Lower leg skin (tissue), 4 donors: ENCODE results near the gene AP5Z1. TPM values are rescaled to one million over a fixed set of nuclear protein-coding genes. Genes with fewer than 3 reads are reported as not detected.

Experiments
- DNase-seq, 2 donors: peaks; one replicate each; pipeline ENCODE4 v3.0.0-alpha.2; 2019; ENCODE audit warnings: low spot score in 2 of 2
- H3K4me3 ChIP-seq: fragments of 200-600 bp; sonication (generic); 2 replicates; pipeline ENCODE4 v1.5.1; 2017; ENCODE audit warnings: mild to moderate bottlenecking, low read depth; ENCODE audit not compliant: poor library complexity, severe bottlenecking
- POLR2A ChIP-seq, 2 donors: fragments of 450-650 bp; IDR thresholded peaks; one replicate each; pipeline ENCODE4 v1.6.1; 2016 to 2017; ENCODE audit warnings: antibody characterized with exemption in 2 of 2, mild to moderate bottlenecking in 1 of 2, moderate library complexity in 1 of 2
- WGBS, 2 donors: methylation state at CpG; one replicate each; pipeline ENCODE4 v1.1.5; 2018; 5-methylcytosine and 5-hydroxymethylcytosine counted together
- intact Hi-C: fragments of 100-400 bp; cut with DNase I; formaldehyde crosslinking; loops from one replicate; pipeline ENCODE4 v1.15.0; 2023; ENCODE audit warnings: low total_unique reads
- total RNA-seq, 4 donors: library from RNA; depleted of rRNA; stranded (reverse); fragments of >200 nt; gene quantifications; one replicate each; pipeline ENCODE4 v1.1.0, GENCODE V29; 2016
- TF ChIP-seq, protein P1 (sequence below), 3 donors: fragments of 450-650 bp; IDR thresholded peaks; one replicate each; pipeline ENCODE4 v1.5.1; 2016; ENCODE audit warnings: antibody characterized with exemption in 3 of 3, mild to moderate bottlenecking in 3 of 3, moderate library complexity in 2 of 3

Gene AP5Z1
- total RNA-seq, 4 donors from 2014 or later: 43.1 to 87.4 (median 61.3) TPM

DNA sequence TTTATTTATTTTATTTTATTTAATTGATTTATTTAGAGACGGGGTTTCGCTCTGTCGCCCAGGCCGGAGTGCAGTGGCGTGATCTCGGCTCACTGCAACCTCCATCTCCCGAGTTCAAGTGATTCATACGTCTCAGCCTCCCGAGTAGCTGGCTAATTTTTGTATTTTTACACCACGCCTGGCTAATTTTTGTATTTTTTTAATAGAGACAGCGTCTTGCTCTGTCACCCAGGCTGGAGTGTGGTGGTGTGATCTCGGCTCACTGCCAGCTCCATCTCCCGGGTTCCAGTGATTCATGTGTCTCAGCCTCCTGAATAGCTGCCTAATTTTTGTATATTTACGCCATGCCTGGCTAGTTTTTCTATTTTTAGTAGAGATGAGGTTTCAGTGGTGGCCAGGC, 34.2 kb downstream of the AP5Z1 start:
- intact Hi-C loops: loop anchor here (10.0 kb wide), 1 partner anchor 75 kb away; the partner anchor contains the start of gene RADIL
- TF ChIP-seq, protein P1, sequence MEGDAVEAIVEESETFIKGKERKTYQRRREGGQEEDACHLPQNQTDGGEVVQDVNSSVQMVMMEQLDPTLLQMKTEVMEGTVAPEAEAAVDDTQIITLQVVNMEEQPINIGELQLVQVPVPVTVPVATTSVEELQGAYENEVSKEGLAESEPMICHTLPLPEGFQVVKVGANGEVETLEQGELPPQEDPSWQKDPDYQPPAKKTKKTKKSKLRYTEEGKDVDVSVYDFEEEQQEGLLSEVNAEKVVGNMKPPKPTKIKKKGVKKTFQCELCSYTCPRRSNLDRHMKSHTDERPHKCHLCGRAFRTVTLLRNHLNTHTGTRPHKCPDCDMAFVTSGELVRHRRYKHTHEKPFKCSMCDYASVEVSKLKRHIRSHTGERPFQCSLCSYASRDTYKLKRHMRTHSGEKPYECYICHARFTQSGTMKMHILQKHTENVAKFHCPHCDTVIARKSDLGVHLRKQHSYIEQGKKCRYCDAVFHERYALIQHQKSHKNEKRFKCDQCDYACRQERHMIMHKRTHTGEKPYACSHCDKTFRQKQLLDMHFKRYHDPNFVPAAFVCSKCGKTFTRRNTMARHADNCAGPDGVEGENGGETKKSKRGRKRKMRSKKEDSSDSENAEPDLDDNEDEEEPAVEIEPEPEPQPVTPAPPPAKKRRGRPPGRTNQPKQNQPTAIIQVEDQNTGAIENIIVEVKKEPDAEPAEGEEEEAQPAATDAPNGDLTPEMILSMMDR (IDR thresholded peaks at IDR 0.05): no peak
- TF ChIP-seq POLR2A (IDR thresholded peaks at IDR 0.05): no peak
- no peak overlapping the region for H3K4me3 ChIP-seq
- no peak for DNase-seq
- 81 to 84% methylated on average over 14 of the region's 14 CpGs for WGBS, 2 donors

DNA sequence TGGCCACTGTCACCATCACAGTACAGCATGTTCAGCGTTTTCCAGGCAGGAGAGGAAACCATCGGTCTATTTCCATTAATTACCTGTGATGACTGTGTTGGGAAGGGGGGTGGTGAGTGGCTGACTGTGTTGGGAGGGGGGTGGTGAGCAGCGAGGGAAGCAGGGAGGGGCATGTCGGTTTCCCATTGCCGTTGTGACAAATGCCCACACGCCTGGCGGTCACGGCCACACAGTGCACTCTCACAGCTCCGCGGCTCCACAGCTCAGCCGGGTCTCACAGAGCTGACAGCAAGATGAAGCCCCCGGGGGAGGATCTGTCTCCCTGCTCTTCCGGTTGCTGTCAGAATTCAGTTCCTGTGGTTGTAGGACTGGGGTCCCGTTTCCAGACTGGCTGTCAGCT, 39.0 kb downstream of the AP5Z1 start:
- no peak overlapping the region for H3K4me3 ChIP-seq
- 53 to 74% methylated on average over 14 of the region's 14 CpGs for WGBS, 2 donors
- DNase-seq: no peak
- TF ChIP-seq POLR2A (IDR thresholded peaks at IDR 0.05): no peak
- TF ChIP-seq, protein P1 (IDR thresholded peaks at IDR 0.05): no peak
- intact Hi-C loops: no loop called here

DNA sequence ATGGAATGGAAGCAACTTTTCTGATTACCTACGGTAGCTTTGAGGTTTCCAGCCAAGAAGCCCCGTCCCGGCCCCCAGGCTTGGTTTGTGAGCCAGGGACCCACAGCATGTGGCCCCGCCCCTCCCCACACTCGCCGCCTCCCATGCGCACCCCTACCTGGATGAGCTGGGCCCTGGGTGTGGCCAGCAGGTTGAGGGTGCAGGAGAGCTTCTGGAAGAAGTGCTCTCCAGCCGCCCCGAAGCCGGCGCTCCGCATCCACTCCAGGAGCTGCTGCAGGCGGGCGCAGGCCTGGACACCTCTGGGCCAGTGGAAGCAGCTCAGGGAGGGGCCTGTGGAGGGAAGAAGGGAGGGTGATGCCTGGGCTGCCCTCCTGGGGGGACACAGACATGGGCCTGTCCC, 39.7 kb downstream of the AP5Z1 start:
- TF ChIP-seq, protein P1 (IDR thresholded peaks at IDR 0.05): no peak
- no peak for TF ChIP-seq POLR2A (IDR thresholded peaks at IDR 0.05)
- intact Hi-C loops: no loop called here
- DNase-seq: no peak
- no peak overlapping the region for H3K4me3 ChIP-seq
- whole genome bisulfite sequencing, 2 donors: 77 to 80% methylated on average over 9 to 12 of the region's 14 CpGs

DNA sequence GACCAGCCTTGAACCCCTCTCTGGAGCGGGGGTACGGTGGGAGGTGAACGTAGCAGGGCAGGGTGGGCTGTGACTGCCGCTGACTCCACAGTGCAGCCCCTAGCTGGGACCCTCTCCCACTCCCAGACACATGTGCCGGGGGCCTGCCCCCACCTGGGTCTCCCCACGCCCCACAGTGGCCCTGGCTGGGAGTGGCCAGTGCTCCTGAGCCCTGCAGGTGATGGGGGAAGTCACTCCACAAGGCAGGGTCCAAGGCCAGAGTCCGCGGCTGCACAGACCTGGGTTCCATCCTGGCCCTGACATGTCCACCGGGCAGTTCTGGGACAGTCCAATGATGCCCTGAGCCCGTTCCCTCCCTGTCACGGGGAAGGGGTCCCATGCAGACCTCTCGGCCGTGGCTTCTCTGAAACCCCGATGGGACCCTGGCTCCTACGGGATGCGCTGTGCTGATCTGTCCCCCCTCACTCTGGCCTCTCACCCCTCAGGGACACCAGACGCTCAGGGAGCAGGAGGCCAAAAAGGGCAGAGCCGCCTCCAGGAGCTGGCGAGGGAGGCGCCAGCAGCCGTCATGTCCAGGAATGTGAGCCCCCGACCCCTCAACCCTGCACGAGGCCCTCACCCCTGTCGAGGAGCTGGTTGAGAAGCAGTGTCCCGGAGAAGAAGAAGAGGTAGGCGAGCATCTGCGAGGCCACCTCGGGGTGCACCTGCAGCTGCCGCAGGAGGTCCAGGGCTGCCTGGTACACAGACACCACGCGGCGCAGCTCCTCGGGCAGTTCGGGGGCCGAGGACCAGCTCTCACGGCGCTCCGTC, 40.4 kb downstream of the AP5Z1 start:
- 86 to 92% methylated on average over 25 to 30 of the region's 38 CpGs for WGBS, 2 donors
- intact Hi-C loops: no loop called here
- no peak for DNase-seq
- H3K4me3 ChIP-seq: no peak overlapping the region
- TF ChIP-seq, protein P1 (IDR thresholded peaks at IDR 0.05): no peak
- no peak for TF ChIP-seq POLR2A (IDR thresholded peaks at IDR 0.05)

DNA sequence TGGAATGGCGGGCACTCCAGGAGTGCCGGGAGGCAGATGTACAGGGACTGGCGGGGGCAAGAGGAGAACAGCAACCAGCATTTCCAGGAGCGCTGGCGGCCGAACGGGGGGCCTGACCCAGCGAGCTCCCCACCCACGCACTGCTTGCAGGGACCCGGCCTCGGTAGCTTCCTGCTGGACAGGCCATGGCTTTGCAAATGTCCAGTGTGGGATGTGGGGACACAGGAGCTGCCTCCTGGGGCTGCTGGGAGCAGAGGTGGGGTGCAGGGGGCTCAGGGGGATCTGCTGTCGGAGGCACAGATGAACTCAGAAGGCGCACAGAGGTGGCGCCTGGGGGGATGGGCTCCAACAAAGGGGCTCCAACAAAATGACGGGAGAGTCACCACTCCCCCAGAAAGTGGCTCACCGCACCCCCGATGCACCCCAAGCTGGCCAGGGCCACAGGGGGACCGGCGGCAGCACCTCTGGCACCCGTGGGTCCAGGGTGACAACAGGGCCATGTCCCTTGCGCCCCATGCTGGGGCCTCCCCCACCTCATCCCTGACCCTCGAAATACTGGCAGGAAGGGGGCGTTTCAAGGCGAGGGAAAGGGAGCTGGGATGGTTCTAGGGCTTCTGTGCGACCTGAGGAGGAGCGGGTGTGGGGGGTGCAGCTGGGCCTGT, 41.1 kb downstream of the AP5Z1 start:
- intact Hi-C loops: no loop called here
- H3K4me3 ChIP-seq: no peak overlapping the region
- TF ChIP-seq, protein P1 (IDR thresholded peaks at IDR 0.05): no peak
- TF ChIP-seq POLR2A (IDR thresholded peaks at IDR 0.05): no peak
- 93% methylated on average over 20 to 25 of the region's 26 CpGs for WGBS, 2 donors
- no peak for DNase-seq
